Psoas muscle (tissue), 8 donors: ENCODE results near the gene MYF6. TPM values are rescaled to one million over a fixed set of nuclear protein-coding genes. Genes with fewer than 3 reads are reported as not detected.

Experiments
- ATAC-seq, 4 donors: fragments of 200-7000 bp; cut with Tn5 transposase; one replicate each; pipeline ENCODE4 v1.9.1; 2020; ENCODE audit warnings: moderate library complexity in 3 of 4, mild to moderate bottlenecking in 2 of 4
- DNase-seq, 2 donors: peaks; one replicate each; pipeline ENCODE4 v3.0.0-alpha.2; 2020
- H3K27ac ChIP-seq: fragments of 200-600 bp; one replicate; pipeline ENCODE4 v1.8.0; 2022
- H3K27me3 ChIP-seq, 3 donors: fragments of 200-600 bp in 1 of 3; one replicate each; pipeline versions ENCODE4 v1.6.1 to v1.8.0; 2013 to 2022; ENCODE audit warnings: low read length in 2 of 3, mild to moderate bottlenecking in 2 of 3, moderate library complexity in 1 of 3; ENCODE audit not compliant: insufficient read depth in 3 of 3
- H3K36me3 ChIP-seq, 2 donors: fragments of 200-600 bp in 1 of 2; one replicate each; pipeline versions ENCODE4 v1.6.1 to v1.8.0; 2013 to 2022; ENCODE audit warnings: low read depth in 1 of 2, mild to moderate bottlenecking in 1 of 2, moderate library complexity in 1 of 2; ENCODE audit not compliant: insufficient read depth in 1 of 2
- H3K4me1 ChIP-seq: fragments of 200-600 bp; one replicate; pipeline ENCODE4 v1.8.0; 2022
- H3K4me3 ChIP-seq: fragments of 200-600 bp; one replicate; pipeline ENCODE4 v1.8.0; 2022; ENCODE audit warnings: mild to moderate bottlenecking
- H3K9me3 ChIP-seq: fragments of 200-600 bp; one replicate; pipeline ENCODE4 v1.8.0; 2022
- WGBS, 3 donors: extraction: QIAGEN DNeasy Blood & Tissue Kit; methylation state at CpG; one replicate each; pipeline versions ENCODE4 v1.1.6 to v1.1.7; 2013; 5-methylcytosine and 5-hydroxymethylcytosine counted together
- intact Hi-C, 2 donors: fragments of 100-400 bp; cut with DNase I; formaldehyde crosslinking; loops; one replicate each; pipeline versions ENCODE4 v1.11.0 to v1.14.2; 2022
- polyA plus RNA-seq, 3 donors: library from polyadenylated mRNA; stranded (reverse); fragments of 200-250 nt; gene quantifications; one replicate each; pipeline ENCODE4 v1.2.3, GENCODE V29; 2013
- total RNA-seq, 4 donors: library from RNA; stranded (reverse); fragmentation: NEBNext Ultra II Directional in 2 of 4; extraction: Animal tissue kit (Norgen Biotek cat#: 25700) in 2 of 4; gene quantifications; one replicate each; pipeline versions ENCODE4 v1.2.1 to v1.2.4, GENCODE V29; 2021 to 2023
- TF ChIP-seq, protein P1 (sequence below): fragments of 200-600 bp; IDR thresholded peaks from one replicate; pipeline ENCODE4 v1.8.0; 2022; ENCODE audit warnings: antibody characterized with exemption
- donor health status: healthy with polysubstance abuse.
- donor health status: DM: no; HTN: no; CAD: no; lungs with moderate emphysema.
- donor health status: Bipolar disorder and iron deficiency.
- donor health status: healthy.
- donor health status: DM: yes; HTN: yes; CAD: no.
- donor health status: DM: no; HTN: no; CAD: no.
- donor health status: DM: no; HTN: no; CAD: no.
- donor health status: DM: yes; HTN: yes; CAD: no.

The MYF6 gene
- total and polyA plus RNA-seq, 7 donors, result 66.7 to 1,359 (median 377) TPM

DNA sequence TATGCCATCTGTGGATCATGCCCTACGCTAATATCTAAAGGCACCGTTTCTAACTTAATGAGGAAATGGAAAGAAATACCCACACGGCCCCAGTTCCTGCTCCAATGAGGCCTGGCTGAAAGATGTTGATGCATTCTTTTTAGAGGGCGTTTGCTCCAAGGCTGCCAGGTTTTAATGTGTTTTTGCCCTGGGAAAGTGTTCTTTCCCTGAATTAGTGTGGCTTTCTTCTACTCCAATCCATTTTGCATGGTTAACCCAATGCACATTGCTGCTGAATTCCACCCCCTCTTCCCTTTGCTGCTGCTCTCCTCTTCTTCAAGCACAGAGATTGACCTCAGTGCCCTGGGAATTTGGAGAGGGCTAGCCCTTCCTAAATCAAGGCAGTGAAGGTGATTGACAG, 10.4 kb downstream of the MYF6 start:
- DNase-seq (no peak), ATAC-seq (no peak)
- Histone ChIP-seq H3K27ac (no peak overlapping the region), H3K4me1 (peaks cover 8% of the 10 kb centered on the region), H3K9me3 (no peaks in the 10 kb centered on the region), H3K4me3 (peak overlapping the region; percentile 26), H3K36me3 (no peaks in the 10 kb centered on the region), H3K27me3 (no peaks in the 10 kb centered on the region)
- TF ChIP-seq, protein P1, sequence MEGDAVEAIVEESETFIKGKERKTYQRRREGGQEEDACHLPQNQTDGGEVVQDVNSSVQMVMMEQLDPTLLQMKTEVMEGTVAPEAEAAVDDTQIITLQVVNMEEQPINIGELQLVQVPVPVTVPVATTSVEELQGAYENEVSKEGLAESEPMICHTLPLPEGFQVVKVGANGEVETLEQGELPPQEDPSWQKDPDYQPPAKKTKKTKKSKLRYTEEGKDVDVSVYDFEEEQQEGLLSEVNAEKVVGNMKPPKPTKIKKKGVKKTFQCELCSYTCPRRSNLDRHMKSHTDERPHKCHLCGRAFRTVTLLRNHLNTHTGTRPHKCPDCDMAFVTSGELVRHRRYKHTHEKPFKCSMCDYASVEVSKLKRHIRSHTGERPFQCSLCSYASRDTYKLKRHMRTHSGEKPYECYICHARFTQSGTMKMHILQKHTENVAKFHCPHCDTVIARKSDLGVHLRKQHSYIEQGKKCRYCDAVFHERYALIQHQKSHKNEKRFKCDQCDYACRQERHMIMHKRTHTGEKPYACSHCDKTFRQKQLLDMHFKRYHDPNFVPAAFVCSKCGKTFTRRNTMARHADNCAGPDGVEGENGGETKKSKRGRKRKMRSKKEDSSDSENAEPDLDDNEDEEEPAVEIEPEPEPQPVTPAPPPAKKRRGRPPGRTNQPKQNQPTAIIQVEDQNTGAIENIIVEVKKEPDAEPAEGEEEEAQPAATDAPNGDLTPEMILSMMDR, result no peak
- intact Hi-C loops, result loop anchor here in 1 of 2 donors (5.0 kb wide), 2 partner anchors 34 to 246 kb away; no protein-coding TSS in a partner anchor
- WGBS, 3 donors, result 59 to 61% (median 60%) methylated on average over 4 of the region's 4 CpGs

DNA sequence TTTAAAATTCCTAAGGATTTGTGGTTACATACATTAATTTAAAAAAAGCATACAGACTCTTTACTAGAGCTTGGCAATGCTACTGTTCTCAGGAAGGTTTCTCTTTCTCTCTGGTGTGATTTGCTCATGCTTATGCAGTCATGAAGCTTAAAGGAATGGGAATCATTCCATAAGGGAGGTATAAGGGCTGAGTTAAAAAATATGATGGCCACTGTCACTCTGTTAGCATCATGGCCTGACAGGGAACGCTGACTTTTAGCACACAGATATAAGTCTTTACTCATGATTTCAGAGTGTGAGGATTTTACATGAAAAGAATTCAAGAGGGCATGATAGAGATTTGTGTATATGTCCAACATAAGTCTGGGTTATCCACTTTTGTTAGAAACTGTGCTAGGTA, 13.1 kb downstream of the MYF6 start:
- TF ChIP-seq, protein P1, result no peak
- ATAC-seq, result no peak
- intact Hi-C loops, result no loop called here

DNA sequence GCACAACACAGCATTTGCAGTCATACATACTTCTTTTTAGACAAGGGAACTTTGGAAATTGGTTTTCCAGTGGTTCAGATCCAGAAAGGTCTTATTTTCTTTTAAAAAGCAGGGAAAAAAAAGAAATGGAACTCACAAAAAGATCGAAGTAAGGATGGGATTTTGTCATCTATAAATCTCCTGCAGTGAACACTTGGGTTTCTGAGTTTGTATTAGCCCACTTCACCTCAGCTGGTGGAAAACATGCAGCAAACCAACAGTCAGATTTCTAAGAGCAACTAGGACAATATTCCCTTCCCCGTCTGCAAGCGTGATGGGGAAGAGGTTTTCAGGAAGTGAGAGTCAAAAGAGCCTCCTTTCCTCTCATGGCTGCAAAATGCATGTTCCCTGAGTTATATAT, 13.9 kb downstream of the MYF6 start:
- intact Hi-C loops, result no loop called here
- no peaks in the 10 kb centered on the region for H3K9me3 ChIP-seq
- H3K36me3 ChIP-seq, result no peaks in the 10 kb centered on the region
- ATAC-seq (no peak), DNase-seq (no peak)
- no peaks in the 10 kb centered on the region for H3K4me1 ChIP-seq
- TF ChIP-seq, protein P1, result no peak
- no peaks in the 10 kb centered on the region for H3K27me3 ChIP-seq
- WGBS, 3 donors, result 47 to 71% (median 53%) methylated on average over 3 of the region's 3 CpGs
- H3K4me3 ChIP-seq, result no peak overlapping the region
- H3K27ac ChIP-seq, result no peak overlapping the region

More for the DNA sequence above, 13.1 kb downstream of the MYF6 start:
- H3K4me1 ChIP-seq, result no peaks in the 10 kb centered on the region
- DNase-seq, result no peak
- H3K36me3 ChIP-seq, result no peaks in the 10 kb centered on the region
- H3K9me3 ChIP-seq, result no peaks in the 10 kb centered on the region
- no peaks in the 10 kb centered on the region for H3K27me3 ChIP-seq
- no peak overlapping the region for H3K4me3 ChIP-seq
- 57 to 76% (median 59%) methylated on average over 1 of the region's 1 CpG for whole genome bisulfite sequencing, 3 donors
- H3K27ac ChIP-seq, result no peak overlapping the region

DNA sequence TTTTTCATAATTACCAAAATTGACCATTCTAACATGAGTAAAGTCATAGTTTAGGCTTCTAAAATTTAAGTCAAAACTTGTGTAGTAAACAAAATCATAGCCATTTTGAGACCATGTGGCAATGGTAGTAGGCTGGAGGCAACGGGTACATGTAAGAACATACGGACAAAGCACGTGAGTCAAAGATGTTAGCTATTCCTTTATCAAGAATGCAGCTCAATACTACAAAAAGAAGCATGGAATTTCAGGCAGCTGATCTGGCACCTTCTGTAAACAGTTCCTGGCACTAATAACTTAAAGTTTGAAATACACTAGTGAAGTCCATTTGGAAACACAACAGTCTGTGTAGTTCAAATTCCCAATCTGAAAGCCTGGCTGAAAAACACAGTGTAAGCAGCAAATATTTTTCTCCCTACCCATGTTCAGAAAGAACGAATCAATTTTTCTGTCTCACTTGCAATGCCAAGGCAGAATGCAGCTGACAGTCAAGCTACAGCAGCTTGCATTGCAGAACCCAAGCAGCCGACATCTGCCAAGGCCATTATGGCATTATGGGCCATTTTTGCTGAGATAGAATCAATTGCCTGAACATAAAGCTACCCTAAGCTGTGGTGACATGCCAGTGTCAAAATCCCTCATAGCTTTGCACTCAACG, 38.5 kb downstream of the MYF6 start:
- H3K9me3 ChIP-seq, result no peaks in the 10 kb centered on the region
- DNase-seq (no peak), ATAC-seq (no peak)
- intact Hi-C loops, result no loop called here
- TF ChIP-seq, protein P1, result no peak
- H3K4me3 ChIP-seq, result no peak overlapping the region
- no peaks in the 10 kb centered on the region for H3K4me1 ChIP-seq
- no peak overlapping the region for H3K27ac ChIP-seq
- WGBS, 3 donors, result 25 to 50% (median 27%) methylated on average over 6 of the region's 6 CpGs
- H3K36me3 ChIP-seq, result no peaks in the 10 kb centered on the region
- H3K27me3 ChIP-seq, result no peaks in the 10 kb centered on the region

DNA sequence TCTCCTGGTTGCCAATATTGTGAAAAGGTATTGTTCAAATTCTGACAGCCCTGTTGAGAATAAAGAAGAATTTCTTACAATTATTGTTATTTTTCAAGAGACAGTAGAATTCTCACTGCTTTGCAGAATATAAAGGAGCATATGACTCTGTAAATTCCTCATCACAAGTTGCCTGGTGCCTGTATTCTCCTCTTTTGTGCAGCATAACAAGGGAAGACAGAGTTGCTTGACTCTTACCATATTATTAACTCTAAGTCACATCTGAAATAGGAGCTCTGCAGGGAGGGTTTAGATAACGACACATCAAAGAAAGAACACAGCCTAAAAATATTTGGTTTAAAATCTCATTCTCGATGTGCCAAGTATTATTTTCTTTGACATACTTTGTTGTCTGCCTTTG, 40.4 kb downstream of the MYF6 start:
- H3K36me3 ChIP-seq, result no peaks in the 10 kb centered on the region
- no peak for DNase-seq
- H3K4me1 ChIP-seq, result no peaks in the 10 kb centered on the region
- intact Hi-C loops, result no loop called here
- TF ChIP-seq, protein P1, result no peak
- no peaks in the 10 kb centered on the region for H3K27me3 ChIP-seq
- WGBS, 3 donors, result 27 to 37% (median 32%) methylated on average over 2 of the region's 2 CpGs
- ATAC-seq, result no peak
- no peaks in the 10 kb centered on the region for H3K9me3 ChIP-seq
- H3K4me3 ChIP-seq, result no peak overlapping the region
- H3K27ac ChIP-seq, result no peak overlapping the region
